ENCODE results near the gene PPP4R4. TPM values are rescaled to one million over a fixed set of nuclear protein-coding genes. Genes with fewer than 3 reads are reported as not detected.

Gene PPP4R4
- total and polyA plus RNA-seq, 3 donors from 2014 or later, result 15.8 to 26.7 (median 24.3) TPM

- Histone ChIP-seq H3K27me3 (no peaks in the 10 kb centered on the region), H3K9me3 (no peaks in the 10 kb centered on the region), H3K4me1 (peaks cover 4% of the 10 kb centered on the region), H3K27ac (no peak overlapping the region), H3K36me3 (ENCODE audit: low read depth, missing control alignments) (no peaks in the 10 kb centered on the region), H3K4me3 (no peak overlapping the region)
- intact Hi-C loops (cut with DNase I; ENCODE audit: low total_unique reads), result no loop called here
- no peak for TF ChIP-seq POLR2A (IDR thresholded peaks at IDR 0.05)
- no peak for TF ChIP-seq CTCF (IDR thresholded peaks at IDR 0.05)
- DNase-seq, result no peak
- 66 to 74% methylated on average over 5 of the region's 5 CpGs for WGBS, 2 donors
These were observed 1.6 kb upstream of the PPP4R4 start for GRCh38 chr14:94172545-94172944.

GRCh38 chr14:94173471-94173884, 644 bp upstream of the PPP4R4 start:
- WGBS, 2 donors, result 1 to 2% methylated on average over 17 of the region's 20 CpGs
- TF ChIP-seq POLR2A (IDR thresholded peaks at IDR 0.05) (no peak), CTCF (IDR thresholded peaks at IDR 0.05) (no peak)
- Histone ChIP-seq H3K4me1 (peaks cover 4% of the 10 kb centered on the region), H3K4me3 (peak overlapping the region; percentile 76 to 82), H3K36me3 (ENCODE audit: low read depth, missing control alignments) (no peaks in the 10 kb centered on the region), H3K9me3 (no peaks in the 10 kb centered on the region), H3K27ac (peak overlapping the region; percentile 88 to 93), H3K27me3 (no peaks in the 10 kb centered on the region)
- intact Hi-C loops (cut with DNase I; ENCODE audit: low total_unique reads), result no loop called here
- DNase-seq, result peak; percentile 32

GRCh38 chr14:94174604-94175010, 485 bp downstream of the PPP4R4 start:
- Histone ChIP-seq H3K27ac (peak overlapping the region; percentile 84 to 88), H3K27me3 (no peaks in the 10 kb centered on the region), H3K36me3 (ENCODE audit: low read depth, missing control alignments) (no peaks in the 10 kb centered on the region), H3K9me3 (no peaks in the 10 kb centered on the region), H3K4me3 (peak overlapping the region; percentile 76 to 82), H3K4me1 (peaks cover 4% of the 10 kb centered on the region)
- no peak for DNase-seq
- 1 to 2% methylated on average over 27 to 37 of the region's 39 CpGs for WGBS, 2 donors
- TF ChIP-seq CTCF (IDR thresholded peaks at IDR 0.05), result no peak
- no peak for TF ChIP-seq POLR2A (IDR thresholded peaks at IDR 0.05)
- intact Hi-C loops (cut with DNase I; ENCODE audit: low total_unique reads), result no loop called here

GRCh38 chr14:94175011-94175745, 1.1 kb downstream of the PPP4R4 start:
- Histone ChIP-seq H3K27me3 (no peaks in the 10 kb centered on the region), H3K27ac (peak overlapping the region; percentile 84 to 88), H3K4me1 (peaks cover 4% of the 10 kb centered on the region), H3K4me3 (peak overlapping the region; percentile 76 to 82), H3K9me3 (no peaks in the 10 kb centered on the region), H3K36me3 (ENCODE audit: low read depth, missing control alignments) (no peaks in the 10 kb centered on the region)
- TF ChIP-seq CTCF (IDR thresholded peaks at IDR 0.05) (no peak), POLR2A (IDR thresholded peaks at IDR 0.05) (no peak)
- intact Hi-C loops (cut with DNase I; ENCODE audit: low total_unique reads), result no loop called here
- DNase-seq, result peak; percentile 47
- WGBS, 2 donors, result 1% methylated on average over 27 to 29 of the region's 30 CpGs

GRCh38 chr14:94175747-94176146, 1.6 kb downstream of the PPP4R4 start:
- Histone ChIP-seq H3K27ac (peak overlapping the region; percentile 84 to 88), H3K27me3 (no peaks in the 10 kb centered on the region), H3K4me1 (peaks cover 4% of the 10 kb centered on the region), H3K4me3 (peak overlapping the region; percentile 76 to 82), H3K9me3 (no peaks in the 10 kb centered on the region), H3K36me3 (ENCODE audit: low read depth, missing control alignments) (no peaks in the 10 kb centered on the region)
- DNase-seq, result no peak
- 9 to 13% methylated on average over 7 of the region's 7 CpGs for WGBS, 2 donors
- TF ChIP-seq POLR2A (IDR thresholded peaks at IDR 0.05) (no peak), CTCF (IDR thresholded peaks at IDR 0.05) (no peak)
- intact Hi-C loops (cut with DNase I; ENCODE audit: low total_unique reads), result no loop called here

Measured in testis (tissue), 3 donors.